UCSD-AML1 (cell line): ENCODE data around the gene SEC22C.
"Not testable (repeated sequence)": the region's sequence is repeated elsewhere in the genome, so short reads cannot be mapped to it uniquely, and the experiment has no call there.

Experiments used
- DNase-seq: peaks from one replicate; lab custom pipeline; 2025; ENCODE audit not compliant: unreplicated experiment; lab: John Stamatoyannopoulos, UW

Gene SEC22C

DNA sequence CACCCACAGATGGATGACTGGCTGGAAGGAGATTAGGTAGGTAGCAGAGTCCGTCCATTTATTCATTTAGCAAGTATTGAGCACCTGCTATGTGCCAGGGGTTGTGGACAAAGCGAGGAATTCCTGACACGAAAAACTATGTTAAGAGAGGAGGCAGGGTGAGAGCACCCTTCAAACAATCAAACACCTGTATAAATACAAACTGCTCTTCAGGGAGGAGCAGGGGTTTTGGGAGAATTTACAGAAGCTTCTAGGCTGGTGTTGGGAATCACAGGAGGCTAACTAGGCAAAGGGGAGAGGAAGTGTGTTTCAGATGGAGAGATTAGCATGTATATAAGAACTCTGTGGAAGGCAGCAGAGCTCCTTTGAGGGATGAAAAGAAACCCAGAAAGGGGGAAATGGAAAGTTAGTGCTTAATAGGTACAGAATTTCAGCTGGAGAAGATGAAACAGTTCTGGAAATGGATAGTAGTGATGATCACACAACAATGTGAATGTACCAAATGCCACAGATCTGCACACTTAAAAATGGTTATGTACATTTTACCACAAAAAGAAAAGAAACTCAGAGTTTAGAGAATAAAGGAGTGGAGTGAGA is 805 bp upstream of the SEC22C start:
- DNase-seq, result no peak

- no peak for DNase-seq
These were observed 413 bp downstream of the SEC22C start for GRCh38 chr3:42581400-42581708.

- not testable (repeated sequence) for DNase-seq
These were observed 2.4 kb downstream of the SEC22C start for GRCh38 chr3:42579346-42579745.

DNA sequence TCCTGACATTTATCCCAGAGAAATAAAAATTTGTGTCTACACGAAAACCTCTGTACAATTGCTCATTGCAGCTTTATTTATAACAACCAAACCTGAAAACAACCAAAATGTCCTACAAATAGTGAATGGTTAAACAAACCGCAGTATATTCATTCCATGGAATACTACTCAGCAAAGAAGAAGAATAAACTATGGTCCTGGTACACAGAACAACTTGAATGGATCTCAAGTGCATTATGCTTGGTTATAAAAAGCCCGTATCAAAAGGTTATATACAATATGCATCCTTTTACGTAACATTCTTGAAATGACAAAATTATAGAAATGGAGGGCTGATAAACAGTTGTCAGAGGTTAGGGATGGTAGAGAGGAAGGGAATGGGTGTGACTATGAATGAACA is 3.7 kb downstream of the SEC22C start:
- no peak for DNase-seq

GRCh38 chr3:42575137-42575741 is 6.5 kb downstream of the SEC22C start:
- DNase-seq, result no peak

DNA sequence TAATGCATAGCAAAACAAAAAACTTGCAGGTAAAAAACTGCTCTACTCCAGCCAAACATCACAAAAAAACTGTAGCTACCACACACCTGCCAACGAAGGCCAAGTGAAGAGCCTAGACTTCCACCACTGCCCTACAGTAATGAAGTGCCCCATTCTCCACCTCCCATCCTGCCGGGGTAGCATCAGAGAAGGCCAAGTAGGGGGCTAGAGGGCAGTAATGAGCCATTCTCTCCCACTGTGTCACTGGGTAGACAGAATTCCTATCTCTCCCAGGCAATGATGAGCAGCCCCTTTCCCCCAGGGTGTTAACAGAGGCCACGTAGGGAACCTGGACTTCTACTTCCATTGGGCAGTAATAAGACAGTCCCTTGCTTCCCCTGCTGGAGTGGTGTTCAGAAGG is 9.5 kb downstream of the SEC22C start:
- DNase-seq, result peak; percentile 29

- no peak for DNase-seq
These were observed 12.1 kb downstream of the SEC22C start for GRCh38 chr3:42569593-42570142.

- no peak for DNase-seq
These were observed 19.5 kb downstream of the SEC22C start for GRCh38 chr3:42562047-42562907.

DNA sequence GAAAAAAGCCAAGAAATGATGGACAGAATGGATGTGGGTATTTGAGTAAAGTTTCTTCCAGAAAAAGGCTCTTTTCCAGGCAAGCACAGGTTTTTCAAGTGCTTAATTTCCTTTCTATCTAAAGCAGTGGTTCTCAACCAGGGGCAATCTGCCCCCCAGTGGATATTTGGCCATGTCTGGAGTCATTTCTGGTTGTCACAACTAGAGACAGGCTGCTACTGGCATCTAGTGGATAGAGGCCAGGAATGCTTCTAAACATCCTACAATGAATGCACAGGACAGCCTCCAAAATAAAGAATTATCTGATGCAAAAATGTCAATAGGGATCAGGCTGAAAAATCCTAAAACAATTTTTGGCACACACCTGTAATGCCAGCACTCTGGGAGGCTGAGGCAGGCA is 23.9 kb downstream of the SEC22C start:
- DNase-seq, result no peak

DNA sequence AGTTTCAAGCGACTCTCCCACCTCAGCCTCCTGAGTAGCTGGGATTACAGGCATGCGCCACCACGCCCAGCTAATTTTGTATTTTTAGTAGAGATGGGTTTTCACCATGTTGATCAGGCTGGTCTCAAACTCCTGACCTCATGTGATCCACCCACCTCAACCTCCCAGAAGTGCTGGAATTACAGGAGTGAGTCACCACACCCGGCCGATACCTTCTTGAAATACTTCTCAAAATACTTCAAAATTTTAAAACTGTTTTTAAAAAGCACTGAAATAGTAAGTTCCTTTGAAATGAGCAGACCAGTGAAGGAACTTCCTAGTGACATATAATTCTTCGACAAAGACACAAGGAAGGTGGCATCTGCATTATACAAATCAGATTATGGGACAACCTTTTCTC is 24.9 kb downstream of the SEC22C start:
- not testable (repeated sequence) for DNase-seq

DNA sequence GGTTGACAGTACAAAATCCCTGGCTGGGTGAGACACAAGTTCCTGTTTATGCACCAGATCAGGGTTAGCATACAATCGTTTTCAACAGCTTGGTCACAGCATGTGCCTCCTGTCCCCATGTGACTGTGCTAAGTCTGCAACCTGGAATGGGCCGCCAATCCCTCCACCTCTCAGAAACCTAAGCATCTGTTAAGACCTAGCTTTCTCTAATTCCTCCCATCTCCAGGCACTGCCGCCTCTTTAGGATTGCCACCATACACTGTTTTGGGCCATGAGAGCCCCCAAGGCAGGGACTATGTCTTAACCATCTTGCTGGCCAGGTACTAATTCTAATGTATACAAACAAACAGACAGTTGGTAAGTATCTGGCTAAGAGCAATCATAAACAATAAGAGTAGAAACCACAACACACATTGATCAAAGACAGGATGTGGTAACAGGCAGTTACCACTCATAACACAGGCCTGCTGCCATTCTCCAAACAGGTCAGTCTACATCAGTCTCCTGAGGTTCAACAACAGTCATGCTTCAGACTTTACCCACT is 25.6 kb downstream of the SEC22C start:
- DNase-seq, result no peak

- DNase-seq, result no peak
These were observed 28.9 kb downstream of the SEC22C start for GRCh38 chr3:42552830-42553229.

DNA sequence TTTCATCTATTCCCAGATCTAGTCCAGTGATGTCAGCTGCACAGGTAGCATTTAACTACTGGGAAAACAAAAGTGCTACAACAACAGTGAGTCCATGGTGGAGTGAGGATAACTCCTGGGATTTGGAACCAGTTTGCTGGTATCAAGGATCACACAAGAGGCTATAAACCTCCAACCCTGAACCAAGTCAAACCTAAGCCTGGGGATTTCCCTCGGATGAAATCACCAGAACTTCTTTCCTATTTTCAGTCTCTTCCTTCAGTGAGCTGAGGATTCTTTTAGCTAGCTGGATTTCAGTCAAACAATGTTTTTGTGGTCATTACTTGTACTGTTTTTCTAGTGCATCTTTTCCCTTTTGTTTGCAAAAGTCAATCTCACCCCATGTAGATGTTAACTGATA is 31.5 kb downstream of the SEC22C start:
- DNase-seq, result no peak

GRCh38 chr3:42549131-42549530 is 32.6 kb downstream of the SEC22C start:
- no peak for DNase-seq

DNA sequence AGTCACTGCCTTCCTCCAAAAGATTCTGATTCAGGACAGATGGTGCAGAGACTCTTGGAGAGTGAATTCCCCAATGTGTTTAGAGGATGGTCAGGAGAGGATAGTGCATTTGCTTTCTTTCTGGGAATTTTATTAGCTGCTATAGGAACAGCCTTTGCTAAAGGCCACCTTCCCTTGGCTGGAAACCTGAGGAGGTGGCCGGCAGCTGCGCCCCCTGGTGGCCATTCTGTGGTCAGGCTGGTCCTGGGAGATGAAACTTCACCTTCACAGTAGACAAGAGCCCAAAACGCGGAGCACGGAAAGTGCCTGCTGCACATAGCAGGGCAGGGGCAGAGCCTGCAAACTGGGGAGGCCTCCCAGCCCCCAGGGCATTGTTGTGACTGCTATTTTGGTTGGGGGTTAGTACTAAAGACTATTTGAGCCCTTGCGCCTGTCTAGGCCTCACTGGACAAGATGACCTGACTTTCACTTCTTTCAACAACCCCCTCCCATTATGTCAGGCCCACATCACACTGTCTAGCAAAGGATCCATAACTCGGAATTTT is 34.3 kb downstream of the SEC22C start:
- peak; percentile 54 for DNase-seq

DNA sequence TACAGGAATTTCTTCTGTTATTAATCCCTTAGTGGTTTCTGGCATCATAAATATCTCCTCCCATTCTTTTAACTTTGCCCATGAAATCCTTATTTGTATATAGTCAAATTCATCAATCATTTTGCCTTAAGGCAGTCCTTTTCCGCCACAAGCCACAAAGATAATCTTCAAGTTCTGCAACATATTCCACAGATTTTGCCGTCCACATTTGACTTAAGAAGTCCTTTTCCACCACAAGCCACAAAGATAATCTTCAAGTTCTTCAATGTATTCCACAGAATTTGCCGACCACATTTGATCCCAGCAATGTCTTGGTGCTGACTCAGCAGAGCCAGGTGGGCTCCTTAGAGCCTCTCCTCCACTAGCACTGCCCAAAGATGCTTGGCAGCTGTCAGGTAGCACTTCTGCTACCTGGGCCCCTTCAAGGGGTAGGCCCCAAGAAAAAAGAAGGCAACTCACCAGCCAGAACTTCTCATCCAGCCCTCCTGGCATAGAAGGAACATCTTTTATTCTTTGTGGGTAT is 35.0 kb downstream of the SEC22C start:
- DNase-seq, result no peak

GRCh38 chr3:42545284-42545900 is 36.4 kb downstream of the SEC22C start:
- DNase-seq, result no peak

GRCh38 chr3:42544492-42545283 is 37.1 kb downstream of the SEC22C start:
- DNase-seq, result no peak

- no peak for DNase-seq
These were observed 40.7 kb downstream of the SEC22C start for GRCh38 chr3:42541079-42541478.
